Lung (tissue), 12 donors: ENCODE data around the gene SRGN. TPM values are rescaled to one million over a fixed set of nuclear protein-coding genes. Genes with fewer than 3 reads are reported as not detected.
A peak's percentile ranks its signal among the peaks of the same experiment; 100 is the strongest.

Source experiments
- ATAC-seq: fragments of 200-7000 bp; cut with Tn5 transposase; one replicate; pipeline ENCODE4 v1.9.1; 2020; ENCODE audit warnings: moderate number of reproducible peaks; ENCODE audit not compliant: insufficient read depth, low FRiP score
- DNase-seq, 3 donors: peaks; one replicate each; pipeline ENCODE4 v3.0.0-alpha.2; 2013 to 2017
- H3K27ac ChIP-seq, 2 donors: one replicate each; pipeline ENCODE4 v1.5.1; 2013; ENCODE audit warnings: mild to moderate bottlenecking in 2 of 2, moderate library complexity in 2 of 2, control low read depth in 1 of 2, inconsistent platforms in 1 of 2, low read depth in 1 of 2, low read length in 1 of 2
- H3K27me3 ChIP-seq, 3 donors: one replicate each; pipeline ENCODE4 v1.5.1; 2013; ENCODE audit warnings: low read length in 2 of 3; ENCODE audit not compliant: control insufficient read depth in 3 of 3, insufficient read depth in 3 of 3
- H3K36me3 ChIP-seq, 4 donors: one replicate each; pipeline ENCODE4 v1.5.1; 2013; ENCODE audit warnings: low read length in 4 of 4, mild to moderate bottlenecking in 1 of 4, moderate library complexity in 1 of 4; ENCODE audit not compliant: control insufficient read depth in 4 of 4, insufficient read depth in 4 of 4
- H3K4me1 ChIP-seq, 5 donors: one replicate each; pipeline ENCODE4 v1.5.1; 2013; ENCODE audit warnings: low read length in 5 of 5, mild to moderate bottlenecking in 2 of 5, moderate library complexity in 1 of 5; ENCODE audit not compliant: control insufficient read depth in 5 of 5, insufficient read depth in 5 of 5
- H3K4me3 ChIP-seq: one replicate; pipeline ENCODE4 v1.5.1; 2013; ENCODE audit warnings: mild to moderate bottlenecking, control low read depth, moderate library complexity
- H3K9ac ChIP-seq, 2 donors: one replicate each; pipeline ENCODE4 v1.5.1; 2013; ENCODE audit warnings: low read length in 2 of 2, control low read depth in 1 of 2; ENCODE audit not compliant: insufficient read depth in 1 of 2
- H3K9me3 ChIP-seq, 4 donors: one replicate each; pipeline ENCODE4 v1.5.1; 2013; ENCODE audit warnings: low read length in 3 of 4, mild to moderate bottlenecking in 1 of 4, moderate library complexity in 1 of 4; ENCODE audit not compliant: control insufficient read depth in 4 of 4, insufficient read depth in 3 of 4
- WGBS, 2 donors: extraction: QIAGEN DNeasy Blood & Tissue Kit; methylation state at CpG; one replicate each; pipeline ENCODE4 v1.1.7; 2013; 5-methylcytosine and 5-hydroxymethylcytosine counted together
- polyA plus RNA-seq, 2 donors: library from polyadenylated mRNA; stranded (reverse); fragments of 200-250 nt; gene quantifications; one replicate each; pipeline ENCODE4 v1.2.1, GENCODE V29; 2013
- total RNA-seq, 2 donors: library from RNA; depleted of rRNA in 1 of 2; stranded (reverse); fragments of >200 nt in 1 of 2; gene quantifications; one replicate each; pipeline ENCODE4 v1.2.1, GENCODE V29; 2014 to 2021
- TF ChIP-seq, protein P1 (sequence below): IDR thresholded peaks from 2 replicates; pipeline ENCODE4 v1.5.1; 2012; ENCODE audit warnings: mild to moderate bottlenecking; ENCODE audit errors: control extremely low read depth, extremely low read depth
- donor health status: control.
- donor health status: control.
- donor health status: Bipolar disorder and iron deficiency.
- donor health status: healthy.
- donor health status: DM: yes; HTN: yes; CAD: no.

SRGN gene
- total and polyA plus RNA-seq, 4 donors = 58.1 to 1,336 (median 240) TPM

DNA sequence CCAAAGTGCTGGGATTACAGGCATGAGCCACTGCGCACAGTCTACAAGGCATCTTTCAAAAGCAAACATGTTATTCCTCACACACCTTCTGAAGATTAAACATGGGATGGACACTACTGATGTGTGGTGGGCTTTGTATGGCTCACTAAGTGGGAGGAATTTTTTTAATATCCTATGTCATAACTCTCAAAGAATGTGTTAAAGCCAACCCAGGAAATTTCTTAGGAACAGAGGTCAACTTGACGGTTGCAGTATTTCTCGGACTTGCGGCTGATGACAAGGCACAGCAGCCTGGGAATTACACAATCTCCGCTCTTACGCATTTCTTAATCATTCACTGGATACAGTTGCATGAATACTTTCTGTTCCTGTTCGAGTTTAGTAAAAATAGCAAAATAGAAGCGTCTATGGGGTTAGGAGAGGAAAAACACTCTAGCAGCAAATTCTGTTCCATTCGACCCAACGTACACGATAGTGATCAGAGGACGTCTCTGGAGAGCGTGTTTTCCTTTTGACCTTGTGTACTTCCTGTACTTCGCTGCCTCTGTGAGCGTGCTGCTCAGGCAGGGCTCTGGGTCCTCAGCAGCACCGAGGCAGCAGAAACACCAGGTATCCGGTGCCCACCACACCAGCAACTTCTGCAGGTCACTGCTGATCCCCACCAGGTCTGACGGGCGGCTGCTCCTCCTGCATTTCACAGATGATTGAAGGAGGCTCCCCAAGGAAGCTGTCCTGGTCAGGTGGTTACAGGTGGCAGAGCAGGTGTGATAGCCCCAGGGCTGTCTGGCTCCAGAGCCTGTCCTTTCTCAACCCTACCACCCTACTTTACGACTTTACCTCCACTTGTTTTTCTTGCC is 26.4 kb upstream of the SRGN start:
- H3K36me3 ChIP-seq = no peaks in the 10 kb centered on the region
- no peak overlapping the region for H3K4me3 ChIP-seq
- TF ChIP-seq, protein P1, sequence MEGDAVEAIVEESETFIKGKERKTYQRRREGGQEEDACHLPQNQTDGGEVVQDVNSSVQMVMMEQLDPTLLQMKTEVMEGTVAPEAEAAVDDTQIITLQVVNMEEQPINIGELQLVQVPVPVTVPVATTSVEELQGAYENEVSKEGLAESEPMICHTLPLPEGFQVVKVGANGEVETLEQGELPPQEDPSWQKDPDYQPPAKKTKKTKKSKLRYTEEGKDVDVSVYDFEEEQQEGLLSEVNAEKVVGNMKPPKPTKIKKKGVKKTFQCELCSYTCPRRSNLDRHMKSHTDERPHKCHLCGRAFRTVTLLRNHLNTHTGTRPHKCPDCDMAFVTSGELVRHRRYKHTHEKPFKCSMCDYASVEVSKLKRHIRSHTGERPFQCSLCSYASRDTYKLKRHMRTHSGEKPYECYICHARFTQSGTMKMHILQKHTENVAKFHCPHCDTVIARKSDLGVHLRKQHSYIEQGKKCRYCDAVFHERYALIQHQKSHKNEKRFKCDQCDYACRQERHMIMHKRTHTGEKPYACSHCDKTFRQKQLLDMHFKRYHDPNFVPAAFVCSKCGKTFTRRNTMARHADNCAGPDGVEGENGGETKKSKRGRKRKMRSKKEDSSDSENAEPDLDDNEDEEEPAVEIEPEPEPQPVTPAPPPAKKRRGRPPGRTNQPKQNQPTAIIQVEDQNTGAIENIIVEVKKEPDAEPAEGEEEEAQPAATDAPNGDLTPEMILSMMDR = no peak
- WGBS, 2 donors = 5 to 8% methylated on average over 20 of the region's 20 CpGs
- H3K27me3 ChIP-seq = no peaks in the 10 kb centered on the region
- ATAC-seq (peak; percentile 87), DNase-seq (peak; percentile 54 to 89 (median 80))
- H3K9ac ChIP-seq = peak overlapping the region in 1 of 2 donors; percentile 69
- H3K4me1 ChIP-seq = peaks cover 0 to 13% (median 4%) of the 10 kb centered on the region in 5 donors
- H3K27ac ChIP-seq = peak overlapping the region; percentile 84 to 95
- H3K9me3 ChIP-seq = no peaks in the 10 kb centered on the region

DNA sequence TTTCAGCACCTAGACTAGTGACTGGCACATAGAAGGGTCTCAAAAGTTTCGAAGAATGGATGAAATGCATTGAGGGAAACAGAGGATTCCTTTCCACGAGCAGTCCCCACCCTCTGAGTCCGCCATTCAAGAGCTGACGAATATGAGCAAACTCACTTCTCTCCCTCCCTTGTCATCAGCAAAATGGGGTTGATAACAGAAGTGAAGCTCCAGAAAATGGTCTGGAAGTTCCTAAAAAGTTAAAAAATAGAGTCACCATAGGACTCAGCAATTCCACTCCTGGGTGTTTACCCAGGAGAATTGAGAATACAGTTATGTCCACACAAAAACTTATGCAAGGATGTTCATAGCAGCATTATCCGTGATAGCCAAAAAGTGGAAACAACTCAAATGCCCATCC is 25.0 kb upstream of the SRGN start:
- Histone ChIP-seq H3K9ac (no peak overlapping the region), H3K4me1 (peaks cover 0 to 13% (median 4%) of the 10 kb centered on the region in 5 donors), H3K4me3 (no peak overlapping the region), H3K9me3 (no peaks in the 10 kb centered on the region), H3K36me3 (no peaks in the 10 kb centered on the region), H3K27me3 (no peaks in the 10 kb centered on the region), H3K27ac (peak overlapping the region in 1 of 2 donors; percentile 73)
- ATAC-seq (no peak), DNase-seq (no peak)
- TF ChIP-seq, protein P1 = no peak
- 74 to 89% methylated on average over 5 of the region's 5 CpGs for WGBS, 2 donors

- TF ChIP-seq, protein P1 = no peak
- WGBS, 2 donors = 74 to 86% methylated on average over 6 of the region's 6 CpGs
- DNase-seq = no peak
- Histone ChIP-seq H3K36me3 (no peaks in the 10 kb centered on the region), H3K27me3 (no peaks in the 10 kb centered on the region), H3K9ac (no peak overlapping the region), H3K4me3 (no peak overlapping the region), H3K9me3 (no peaks in the 10 kb centered on the region), H3K27ac (peak overlapping the region in 1 of 2 donors; percentile 48), H3K4me1 (peaks cover 0 to 13% (median 4%) of the 10 kb centered on the region in 5 donors)
- ATAC-seq = no peak
These were observed 23.1 kb upstream of the SRGN start for GRCh38 chr10:69064762-69065328.
